Body of pancreas (tissue), 4 donors: ENCODE data around the gene MYEOV. TPM values are rescaled to one million over a fixed set of nuclear protein-coding genes. Genes with fewer than 3 reads are reported as not detected.

Experiments
- ATAC-seq: fragments of 150-250 bp; one replicate; pipeline ENCODE4 v1.9.1; 2016
- DNase-seq, 4 donors: peaks; one replicate each; pipeline ENCODE4 v3.0.0-alpha.2; 2019
- H3K27ac ChIP-seq, 4 donors: fragments of 200-600 bp; sonication (generic); 1 replicate in 3 of 4; 2 replicates in 1 of 4; pipeline versions ENCODE4 v1.5.1 to v1.6.1; 2016 to 2019; ENCODE audit warnings: mild to moderate bottlenecking in 1 of 4, mixed read lengths in 1 of 4, moderate library complexity in 1 of 4
- H3K27me3 ChIP-seq, 2 donors: fragments of 200-600 bp; sonication (generic); one replicate each; pipeline ENCODE4 v1.6.0; 2016; ENCODE audit warnings: mild to moderate bottlenecking in 1 of 2
- H3K36me3 ChIP-seq, 2 donors: fragments of 200-600 bp; sonication (generic); replicated peaks in 1 of 2; 2 replicates each; pipeline ENCODE4 v1.5.1; 2016; ENCODE audit warnings: low read depth in 2 of 2; ENCODE audit not compliant: insufficient read depth in 1 of 2
- H3K4me1 ChIP-seq: fragments of 200-600 bp; sonication (generic); one replicate; pipeline ENCODE4 v1.6.0; 2016
- H3K4me3 ChIP-seq, 2 donors: fragments of 200-600 bp; sonication (generic); 1 replicate in 1 of 2; 2 replicates in 1 of 2; pipeline ENCODE4 v1.5.1; 2016 to 2019
- H3K9me3 ChIP-seq, 3 donors: fragments of 200-600 bp; sonication (generic); 1 replicate in 2 of 3; 2 replicates in 1 of 3; pipeline ENCODE4 v1.5.1; 2016
- POLR2A ChIP-seq, 3 donors: fragments of 450-650 bp; IDR thresholded peaks; one replicate each; pipeline ENCODE4 v1.6.1; 2016; ENCODE audit warnings: antibody characterized with exemption in 3 of 3, mild to moderate bottlenecking in 2 of 3
- WGBS, 2 donors: methylation state at CpG; one replicate each; pipeline ENCODE4 v1.1.5; 2017; 5-methylcytosine and 5-hydroxymethylcytosine counted together
- intact Hi-C: fragments of 100-400 bp; cut with DNase I; formaldehyde crosslinking; loops from one replicate; pipeline ENCODE4 v1.15.1; 2023
- total RNA-seq, 2 donors: library from RNA; depleted of rRNA; stranded (reverse); fragments of >200 nt; gene quantifications; one replicate each; pipeline ENCODE4 v1.1.0, GENCODE V29; 2016
- TF ChIP-seq, protein P1 (sequence below), 7 experiments: fragments of 450-650 bp in 4 of 7; fragments of 200-600 bp in 3 of 7; sonication (generic) in 3 of 7; IDR thresholded peaks; one replicate each; pipeline ENCODE4 v1.5.1; 2016 to 2019; ENCODE audit warnings: antibody characterized with exemption in 7 of 7

The MYEOV gene
- total RNA-seq, 2 donors from 2014 or later, result 2.3 to 7.0 TPM

DNA sequence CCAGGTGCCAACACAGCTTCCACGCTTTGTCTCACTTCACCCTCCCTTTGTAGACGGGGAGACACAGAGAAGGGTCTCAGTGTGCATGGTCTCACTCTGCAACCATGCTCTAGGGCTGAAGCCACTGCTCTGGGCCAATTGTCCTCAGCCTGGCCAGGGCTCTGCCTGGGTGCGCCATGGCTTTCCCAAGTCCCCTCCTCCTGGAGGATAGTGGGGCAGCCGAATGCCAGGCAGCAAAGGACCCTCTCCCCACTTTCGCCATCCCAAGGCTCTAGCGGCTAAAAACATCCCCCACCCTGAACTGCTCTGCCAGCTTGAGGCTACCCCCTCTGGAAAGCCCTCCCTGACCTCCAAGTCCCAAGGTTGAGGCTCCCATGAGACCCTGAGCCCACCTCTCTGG, 20.4 kb upstream of the MYEOV start:
- intact Hi-C loops, result no loop called here
- Histone ChIP-seq H3K27ac (peak overlapping the region; percentile 88 to 94 (median 90)), H3K4me1 (peaks cover 56% of the 10 kb centered on the region), H3K4me3 (no peak overlapping the region), H3K36me3 (no peaks in the 10 kb centered on the region), H3K27me3 (no peaks in the 10 kb centered on the region), H3K9me3 (no peaks in the 10 kb centered on the region)
- no peak for TF ChIP-seq POLR2A (IDR thresholded peaks at IDR 0.05)
- TF ChIP-seq, protein P1, sequence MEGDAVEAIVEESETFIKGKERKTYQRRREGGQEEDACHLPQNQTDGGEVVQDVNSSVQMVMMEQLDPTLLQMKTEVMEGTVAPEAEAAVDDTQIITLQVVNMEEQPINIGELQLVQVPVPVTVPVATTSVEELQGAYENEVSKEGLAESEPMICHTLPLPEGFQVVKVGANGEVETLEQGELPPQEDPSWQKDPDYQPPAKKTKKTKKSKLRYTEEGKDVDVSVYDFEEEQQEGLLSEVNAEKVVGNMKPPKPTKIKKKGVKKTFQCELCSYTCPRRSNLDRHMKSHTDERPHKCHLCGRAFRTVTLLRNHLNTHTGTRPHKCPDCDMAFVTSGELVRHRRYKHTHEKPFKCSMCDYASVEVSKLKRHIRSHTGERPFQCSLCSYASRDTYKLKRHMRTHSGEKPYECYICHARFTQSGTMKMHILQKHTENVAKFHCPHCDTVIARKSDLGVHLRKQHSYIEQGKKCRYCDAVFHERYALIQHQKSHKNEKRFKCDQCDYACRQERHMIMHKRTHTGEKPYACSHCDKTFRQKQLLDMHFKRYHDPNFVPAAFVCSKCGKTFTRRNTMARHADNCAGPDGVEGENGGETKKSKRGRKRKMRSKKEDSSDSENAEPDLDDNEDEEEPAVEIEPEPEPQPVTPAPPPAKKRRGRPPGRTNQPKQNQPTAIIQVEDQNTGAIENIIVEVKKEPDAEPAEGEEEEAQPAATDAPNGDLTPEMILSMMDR (IDR thresholded peaks at IDR 0.05), result no peak
- 80 to 94% methylated on average over 1 to 6 of the region's 6 CpGs for WGBS, 2 donors
- DNase-seq, result no peak
- no peak for ATAC-seq

DNA sequence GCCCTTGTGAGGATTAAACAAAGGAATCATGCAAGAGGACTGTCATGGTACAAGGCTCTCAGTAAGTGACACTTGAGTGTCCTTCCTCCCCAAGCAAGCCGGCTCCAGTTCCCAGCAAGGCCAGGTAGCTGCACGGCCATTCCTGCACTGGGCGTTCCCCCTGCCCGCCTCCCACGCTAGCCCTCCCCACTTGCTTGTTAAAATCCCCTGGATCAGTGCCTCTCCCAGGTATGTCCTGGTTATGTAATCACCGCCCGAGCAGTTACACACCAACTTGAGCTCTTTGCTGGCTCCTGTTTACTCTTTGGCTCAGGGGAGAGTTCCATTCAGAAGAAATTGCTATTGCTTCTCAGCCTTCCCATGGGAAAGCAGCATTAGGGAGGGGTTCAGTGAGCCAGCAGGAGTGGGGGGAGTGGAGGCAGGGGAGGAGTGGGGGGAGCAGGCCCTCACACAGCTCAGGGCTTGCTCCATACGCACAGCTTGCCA, 19.4 kb upstream of the MYEOV start:
- Histone ChIP-seq H3K9me3 (no peaks in the 10 kb centered on the region), H3K27me3 (no peaks in the 10 kb centered on the region), H3K27ac (peak overlapping the region; percentile 88 to 94 (median 90)), H3K4me3 (no peak overlapping the region), H3K36me3 (no peaks in the 10 kb centered on the region), H3K4me1 (peaks cover 66% of the 10 kb centered on the region)
- intact Hi-C loops, result no loop called here
- 14 to 21% methylated on average over 8 of the region's 8 CpGs for WGBS, 2 donors
- ATAC-seq (peak; percentile 85), DNase-seq (peak; percentile 84 to 94 (median 92))
- TF ChIP-seq, protein P1 (IDR thresholded peaks at IDR 0.05), result no peak
- TF ChIP-seq POLR2A (IDR thresholded peaks at IDR 0.05), result peak in 2 of 3 donors; percentile 38 to 40

DNA sequence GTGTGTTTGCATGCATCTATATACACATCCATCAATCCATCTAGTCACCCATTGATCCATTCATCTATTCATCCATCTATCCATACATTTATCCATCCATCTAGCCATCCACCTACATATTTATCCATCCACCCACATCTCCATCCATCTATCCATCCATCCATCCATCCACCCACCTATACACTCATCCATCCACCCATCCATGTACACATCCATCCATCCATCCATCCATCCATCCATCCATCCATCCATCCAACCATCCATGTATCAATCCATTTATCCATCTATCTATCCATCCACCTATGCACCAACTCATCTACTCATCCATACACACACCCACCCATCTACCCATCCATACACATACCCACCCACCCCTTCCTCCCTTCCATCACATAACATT, 18.8 kb upstream of the MYEOV start:
- H3K4me1 ChIP-seq, result peaks cover 71% of the 10 kb centered on the region
- TF ChIP-seq, protein P1 (IDR thresholded peaks at IDR 0.05), result no peak
- no peak for TF ChIP-seq POLR2A (IDR thresholded peaks at IDR 0.05)
- no peaks in the 10 kb centered on the region for H3K36me3 ChIP-seq
- H3K27me3 ChIP-seq, result no peaks in the 10 kb centered on the region
- ATAC-seq (no peak), DNase-seq (no peak)
- peak overlapping the region; percentile 88 to 94 (median 90) for H3K27ac ChIP-seq
- H3K9me3 ChIP-seq, result no peaks in the 10 kb centered on the region
- no peak overlapping the region for H3K4me3 ChIP-seq
- intact Hi-C loops, result no loop called here

DNA sequence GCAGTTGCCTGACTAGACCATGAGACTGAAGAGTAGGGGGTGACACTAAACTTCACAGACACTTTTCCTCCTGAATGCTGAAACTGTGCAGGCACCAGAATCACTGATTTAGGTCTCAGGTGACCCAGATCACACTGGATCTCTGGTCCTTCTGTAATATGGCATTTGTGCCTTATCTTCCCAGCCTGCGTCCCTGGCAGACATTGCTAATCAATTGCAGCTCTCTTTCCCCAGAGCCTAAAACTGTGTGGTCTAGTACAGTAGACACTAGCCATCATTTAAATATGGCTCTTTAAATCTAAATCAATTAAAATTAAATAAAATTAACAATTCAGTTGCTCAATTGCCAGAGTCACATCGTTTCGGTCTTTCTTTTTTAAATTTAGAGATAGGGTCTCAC, 17.8 kb upstream of the MYEOV start:
- no peak overlapping the region for H3K4me3 ChIP-seq
- H3K36me3 ChIP-seq, result no peaks in the 10 kb centered on the region
- DNase-seq, result no peak
- WGBS, 2 donors, result 88 to 92% methylated on average over 3 of the region's 3 CpGs
- H3K27ac ChIP-seq, result peak overlapping the region; percentile 73 to 91 (median 89)
- ATAC-seq, result no peak
- peaks cover 81% of the 10 kb centered on the region for H3K4me1 ChIP-seq
- H3K9me3 ChIP-seq, result no peaks in the 10 kb centered on the region
- intact Hi-C loops, result no loop called here
- no peak for TF ChIP-seq POLR2A (IDR thresholded peaks at IDR 0.05)
- TF ChIP-seq, protein P1 (IDR thresholded peaks at IDR 0.05), result no peak
- no peaks in the 10 kb centered on the region for H3K27me3 ChIP-seq

DNA sequence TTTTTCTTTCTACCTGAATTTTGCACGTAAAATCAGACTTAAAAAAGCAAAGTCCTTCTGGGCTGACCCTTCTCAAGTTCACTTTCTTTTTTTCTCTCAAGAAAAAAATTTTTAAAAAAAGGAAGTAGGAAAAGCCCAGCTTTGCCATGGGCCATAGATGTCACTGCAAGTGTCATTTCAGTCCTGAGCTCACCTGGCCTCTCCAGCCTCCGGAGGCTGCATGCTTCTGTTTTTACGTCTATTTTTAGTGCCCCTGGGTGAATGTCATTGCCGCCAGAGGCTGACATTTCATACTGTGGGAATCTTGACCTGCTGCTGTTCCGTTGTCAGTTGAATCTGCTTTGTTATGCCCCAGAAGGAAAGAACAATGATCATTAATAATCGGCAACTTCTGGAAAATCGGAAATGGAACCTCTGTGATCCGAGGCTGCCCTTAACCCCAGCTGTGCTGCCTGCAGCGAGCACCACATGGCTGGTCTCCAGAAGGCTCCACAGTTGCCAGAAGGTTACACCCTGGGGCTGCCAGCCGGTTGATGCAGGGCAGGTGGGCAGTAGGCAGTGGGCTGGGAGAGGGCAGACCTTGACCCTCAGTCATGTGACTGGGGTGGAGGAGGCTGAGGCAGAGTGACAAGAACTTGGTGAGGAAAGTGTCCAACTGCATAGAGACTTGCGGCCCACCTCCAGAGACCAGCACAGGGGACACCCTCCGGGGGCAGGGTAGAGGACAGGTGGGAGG, 16.7 kb upstream of the MYEOV start:
- DNase-seq (peak in 2 of 4 donors; percentile 56 to 58), ATAC-seq (no peak)
- no peaks in the 10 kb centered on the region for H3K27me3 ChIP-seq
- no peak for TF ChIP-seq POLR2A (IDR thresholded peaks at IDR 0.05)
- TF ChIP-seq, protein P1 (IDR thresholded peaks at IDR 0.05), result no peak
- no peaks in the 10 kb centered on the region for H3K36me3 ChIP-seq
- H3K9me3 ChIP-seq, result no peaks in the 10 kb centered on the region
- intact Hi-C loops, result no loop called here
- WGBS, 2 donors, result 7 to 20% methylated on average over 7 to 12 of the region's 12 CpGs
- H3K4me1 ChIP-seq, result peaks cover 87% of the 10 kb centered on the region
- peak overlapping the region; percentile 88 to 97 (median 90) for H3K27ac ChIP-seq
- H3K4me3 ChIP-seq, result no peak overlapping the region
